K562 (cell line): ENCODE data around the gene TMCC2. TPM values are rescaled to one million over a fixed set of nuclear protein-coding genes. Genes with fewer than 3 reads are reported as not detected.

Experiments used
- ATAC-seq: fragments of 200-7000 bp; cut with Tn5 transposase; 3 replicates; pipeline ENCODE4 v1.9.1; 2020; ENCODE audit warnings: moderate library complexity
- BruUV-seq: library from RNA; stranded (reverse); fragments of 400-500 nt; replicated peaks from 2 replicates; lab custom pipeline; 2021; lab: Mats Ljungman, UMichigan
- CTCF ChIA-PET: fragments of 300-600 bp; formaldehyde crosslinking; extraction: SDS; loops from one replicate; lab custom pipeline; 2021; ENCODE audit warnings: low intra/inter-chr PET ratio; lab: Yijun Ruan, JAX
- POLR2A ChIA-PET: fragments of 300-600, 350-650 bp; sonication (Branson Sonifier 250); formaldehyde crosslinking; extraction: SDS; loops from one replicate; lab custom pipeline; 2021; ENCODE audit warnings: antibody characterized with exemption, inconsistent platforms; lab: Yijun Ruan, JAX
- DNase-seq, 4 experiments: peaks; one replicate each; pipeline versions ENCODE4 v3.0.0 to v3.0.0-alpha.2; 2011 to 2018; ENCODE audit warnings: low spot score in 3 of 4, mixed read lengths in 3 of 4; ENCODE audit errors: extremely low read depth in 1 of 4
- FAIRE-seq: peaks from 2 replicates; lab custom pipeline; 2011; peaks lifted over from hg19 to GRCh38; lab: Jason Lieb, UNC
- H2AFZ ChIP-seq: 2 replicates; pipeline ENCODE4 v1.6.0; 2011; ENCODE audit warnings: low read depth, low read length, control low read depth, inconsistent platforms
- H3K27ac ChIP-seq: fragments of 200-600 bp; 3 replicates; pipeline ENCODE4 v1.8.0; 2011; ENCODE audit warnings: low read depth, mild to moderate bottlenecking, control low read depth, inconsistent platforms, low read length, moderate library complexity, mixed read lengths; ENCODE audit errors: extremely low read depth
- H3K27me3 ChIP-seq, 2 experiments: fragments of 300-600 bp in 1 of 2; 2 replicates in 1 of 2; 3 replicates in 1 of 2; pipeline versions ENCODE4 v1.6.0 to v1.8.0; 2011; ENCODE audit warnings: inconsistent platforms in 2 of 2, low read length in 2 of 2, mild to moderate bottlenecking in 1 of 2, mixed read lengths in 1 of 2, moderate library complexity in 1 of 2; ENCODE audit not compliant: control insufficient read depth in 2 of 2, insufficient read depth in 2 of 2
- H3K36me3 ChIP-seq: fragments of 300-600 bp; 3 replicates; pipeline ENCODE4 v1.8.0; 2011; ENCODE audit warnings: mild to moderate bottlenecking, low read length, inconsistent platforms; ENCODE audit not compliant: control insufficient read depth, insufficient read depth
- H3K4me1 ChIP-seq, 2 experiments: fragments of 200-600 bp in 1 of 2; replicated peaks in 1 of 2; 2 replicates in 1 of 2; 3 replicates in 1 of 2; pipeline versions ENCODE4 v1.5.1 to v1.8.0; 2011; ENCODE audit warnings: inconsistent platforms in 2 of 2, low read length in 2 of 2, mild to moderate bottlenecking in 1 of 2, mixed read lengths in 1 of 2, moderate library complexity in 1 of 2; ENCODE audit not compliant: control insufficient read depth in 2 of 2, insufficient read depth in 2 of 2
- H3K4me2 ChIP-seq: 2 replicates; pipeline ENCODE4 v1.6.1; 2011; ENCODE audit warnings: low read length, control low read depth, inconsistent platforms, mixed read lengths; ENCODE audit not compliant: insufficient read depth
- H3K4me3 ChIP-seq: fragments of 200-600 bp; sonication (generic), shearing (Covaris generic); 2 replicates; pipeline ENCODE4 v1.5.1; 2016; ENCODE audit warnings: control low read depth, inconsistent platforms
- H3K79me2 ChIP-seq: fragments of 200-600 bp; 3 replicates; pipeline ENCODE4 v1.8.0; 2011; ENCODE audit warnings: low read length, inconsistent platforms; ENCODE audit not compliant: control insufficient read depth, insufficient read depth
- H3K9ac ChIP-seq, 2 experiments: 2 replicates each; pipeline versions ENCODE4 v1.6.0 to v1.6.1; 2011; ENCODE audit warnings: low read depth in 2 of 2, low read length in 2 of 2, control low read depth in 1 of 2, inconsistent platforms in 1 of 2, mild to moderate bottlenecking in 1 of 2, mixed read lengths in 1 of 2; ENCODE audit not compliant: insufficient read depth in 1 of 2
- H3K9me1 ChIP-seq: one replicate; pipeline ENCODE4 v1.6.0; 2011; ENCODE audit warnings: inconsistent platforms, mild to moderate bottlenecking, low read length, moderate library complexity; ENCODE audit not compliant: control insufficient read depth, insufficient read depth
- H3K9me3 ChIP-seq: replicated peaks from 2 replicates; pipeline ENCODE4 v1.5.1; 2011; ENCODE audit warnings: low read depth, low read length, inconsistent platforms; ENCODE audit not compliant: control insufficient read depth, insufficient read depth
- H4K20me1 ChIP-seq: replicated peaks from 2 replicates; pipeline ENCODE4 v1.6.1; 2011; ENCODE audit warnings: low read length, inconsistent platforms, mixed read lengths; ENCODE audit not compliant: control insufficient read depth, insufficient read depth
- ARID2 ChIP-seq: fragments of 450-650 bp; IDR thresholded peaks from 2 replicates; pipeline ENCODE4 v1.6.1; 2017; ENCODE audit warnings: antibody characterized with exemption, mild to moderate bottlenecking
- CHAMP1 ChIP-seq: fragments of 450-650 bp; IDR thresholded peaks from 2 replicates; pipeline ENCODE4 v1.6.1; 2016; ENCODE audit warnings: mild to moderate bottlenecking
- CHD1 ChIP-seq: fragments of 200-600 bp; sonication (generic); IDR thresholded peaks from one replicate; pipeline ENCODE4 v1.6.1; 2012; ENCODE audit warnings: mild to moderate bottlenecking, moderate library complexity, low read length, inconsistent platforms
- FOS ChIP-seq: IDR thresholded peaks from 3 replicates; pipeline ENCODE4 v1.6.1; 2011; ENCODE audit not compliant: insufficient read length; ENCODE audit errors: extremely low read depth
- GABPB1 ChIP-seq: sonication (generic); formaldehyde crosslinking; IDR thresholded peaks from 2 replicates; pipeline ENCODE4 v1.8.0; 2022; ENCODE audit warnings: mild to moderate bottlenecking, missing genetic modification reagents
- ILK ChIP-seq: fragments of 450-650 bp; IDR thresholded peaks from 2 replicates; pipeline ENCODE4 v1.6.1; 2016; ENCODE audit warnings: missing genetic modification characterization, low read depth, mild to moderate bottlenecking, missing compliant biosample characterization, moderate library complexity, borderline replicate concordance
- MNT ChIP-seq, 2 experiments: fragments of 450-650 bp; conservative IDR thresholded peaks; 2 replicates each; pipeline ENCODE4 v1.6.1; 2017; ENCODE audit warnings: mild to moderate bottlenecking in 2 of 2, moderate library complexity in 2 of 2
- NFIX ChIP-seq: fragments of 250-450 bp; sonication (Bioruptor Pico); IDR thresholded peaks from 2 replicates; pipeline ENCODE4 v1.4.0; 2020; ENCODE audit warnings: low read depth, mild to moderate bottlenecking, moderate library complexity
- POLR2B ChIP-seq: fragments of 450-650 bp; IDR thresholded peaks from 2 replicates; pipeline ENCODE4 v1.6.1; 2018; ENCODE audit warnings: low read depth; ENCODE audit not compliant: partially characterized antibody
- TCFL5 ChIP-seq: fragments of 250-450 bp; sonication (Bioruptor Pico); conservative IDR thresholded peaks from 2 replicates; pipeline ENCODE4 v1.6.1; 2021; ENCODE audit warnings: mild to moderate bottlenecking, moderate library complexity, matching md5 sums
- TRIM28 ChIP-seq: fragments of 450-650 bp; IDR thresholded peaks from 2 replicates; pipeline ENCODE4 v1.6.1; 2017
- ZBTB8A ChIP-seq: fragments of 450-650 bp; IDR thresholded peaks from 2 replicates; pipeline ENCODE4 v1.6.1; 2018; ENCODE audit warnings: mild to moderate bottlenecking, moderate library complexity; ENCODE audit not compliant: partially characterized antibody
- ZC3H11A ChIP-seq: IDR thresholded peaks from 2 replicates; pipeline ENCODE4 v1.6.1; 2012; ENCODE audit warnings: low read depth, low read length, improper control_type of control experiment
- ZNF511 ChIP-seq: sonication (generic); formaldehyde crosslinking; IDR thresholded peaks from 2 replicates; pipeline ENCODE4 v1.8.0; 2022; ENCODE audit warnings: mild to moderate bottlenecking, missing genetic modification reagents
- ZNF584 ChIP-seq: fragments of 200-800 bp; sonication (Bioruptor generic); IDR thresholded peaks from 2 replicates; pipeline ENCODE4 v1.6.1; 2016; ENCODE audit warnings: low read depth, mild to moderate bottlenecking, missing genetic modification characterization, missing compliant biosample characterization
- ZNF717 ChIP-seq: fragments of 250-450 bp; sonication (Bioruptor Pico); IDR thresholded peaks from 2 replicates; pipeline ENCODE4 v1.5.0; 2021
- whole genome bisulfite sequencing: fragments of 100-300 bp; shearing (Covaris generic); methylation state at CpG from one replicate; pipeline ENCODE4 v1.1.6; 2016; ENCODE audit warnings: low coverage, mixed read lengths; ENCODE audit not compliant: insufficient coverage; ENCODE audit errors: missing lambda C conversion rate; 5-methylcytosine and 5-hydroxymethylcytosine counted together
- in situ Hi-C: fragments of 300-500 bp; cut with MboI; formaldehyde crosslinking; loops from 4 replicates; pipeline ENCODE4 v1.15.0; 2018; ENCODE audit warnings: inconsistent platforms, mixed read lengths
- intact Hi-C: fragments of 100-400 bp; cut with micrococcal nuclease; formaldehyde crosslinking; loops from 2 replicates; pipeline ENCODE4 v1.14.2; 2022
- polyA plus RNA-seq, 8 experiments: library from polyadenylated mRNA; depleted of rRNA in 4 of 8; stranded (reverse) in 5 of 8; unstranded in 3 of 8; fragments of >200 nt; fragmentation: Nextera tagmentation in 2 of 8; fragmentation: Illumina TruSeq in 1 of 8; extraction: Ambion mirVana in 2 of 8; extraction: Trizol in 1 of 8; gene quantifications; 2 replicates each; pipeline versions ENCODE4 v1.2.1 to v1.2.3, GENCODE V29; 2011 to 2014; ENCODE audit warnings: inconsistent platforms in 1 of 8, missing spikeins in 1 of 8
- total RNA-seq, 7 experiments: library from RNA; depleted of rRNA in 6 of 7; stranded (reverse); fragments of >200 nt in 6 of 7; fragmentation: Illumina TruSeq in 2 of 7; extraction: Trizol in 2 of 7; gene quantifications; 2 replicates each; pipeline versions ENCODE4 v1.2.1 to v1.2.3, GENCODE V29; 2011 to 2021; ENCODE audit warnings: low replicate concordance in 1 of 7
- TF ChIP-seq, protein P1 (sequence below): IDR thresholded peaks from 2 replicates; pipeline ENCODE4 v1.6.1; 2016; ENCODE audit warnings: missing genetic modification characterization, missing compliant biosample characterization

Gene TMCC2
- total and polyA plus RNA-seq, 9 of the 15 experiments (the other 6 are each of a cell fraction or from before 2014, with no cell fraction given): 0.06 to 1.8 (median 0.98) TPM

DNA sequence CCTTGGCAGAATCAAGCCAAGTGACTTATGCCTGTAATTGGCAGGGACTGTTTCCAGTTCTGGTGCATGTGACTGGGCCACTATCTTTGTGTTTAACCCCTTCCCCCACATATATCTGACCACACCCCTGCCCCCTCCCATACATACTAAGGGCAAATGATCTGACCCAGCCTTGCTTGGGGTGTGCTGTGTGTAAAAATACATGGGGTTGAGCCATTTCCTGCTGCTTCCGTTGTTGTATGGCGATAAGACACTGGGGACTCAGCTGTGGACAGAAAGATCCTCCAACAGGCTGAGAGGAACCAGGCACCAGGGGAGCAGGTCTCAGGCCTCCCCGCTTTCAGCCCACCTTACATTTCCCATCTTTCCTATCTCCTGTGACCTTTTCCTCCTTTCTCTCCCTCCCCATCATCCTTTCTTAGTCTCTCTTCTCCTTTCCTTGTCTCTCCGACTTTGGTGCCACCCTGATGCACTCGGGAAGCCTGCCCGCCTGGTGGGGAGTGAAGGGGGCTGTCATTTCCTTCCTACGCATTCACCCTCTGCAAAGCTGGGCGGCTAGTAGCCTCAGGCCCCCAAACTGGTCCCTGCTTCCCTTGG lies 39.7 kb downstream of the TMCC2 start:
- WGBS: 50% methylated on average over 8 of the region's 8 CpGs
- in situ Hi-C loops: no loop called here
- FAIRE-seq: peak; percentile 92
- no peak for TF ChIP-seq FOS
- no peak for TF ChIP-seq POLR2B
- no peak; a peak in 1 of 4 replicates for TF ChIP-seq MNT (conservative IDR thresholded peaks at IDR 0.05)
- no peak for TF ChIP-seq ZNF511 (CRISPR knock-in tag)
- no peak for TF ChIP-seq CHD1
- TF ChIP-seq ZNF584 (CRISPR knock-in tag): no peak
- TF ChIP-seq TRIM28: no peak
- no peak for TF ChIP-seq ZBTB8A
- TF ChIP-seq TCFL5 (CRISPR knock-in tag): no peak
- TF ChIP-seq NFIX (CRISPR knock-in tag): no peak
- TF ChIP-seq ILK (tag): no peak
- no peak for TF ChIP-seq ZNF717 (CRISPR knock-in tag)
- no peak for TF ChIP-seq CHAMP1
- TF ChIP-seq, protein P1, sequence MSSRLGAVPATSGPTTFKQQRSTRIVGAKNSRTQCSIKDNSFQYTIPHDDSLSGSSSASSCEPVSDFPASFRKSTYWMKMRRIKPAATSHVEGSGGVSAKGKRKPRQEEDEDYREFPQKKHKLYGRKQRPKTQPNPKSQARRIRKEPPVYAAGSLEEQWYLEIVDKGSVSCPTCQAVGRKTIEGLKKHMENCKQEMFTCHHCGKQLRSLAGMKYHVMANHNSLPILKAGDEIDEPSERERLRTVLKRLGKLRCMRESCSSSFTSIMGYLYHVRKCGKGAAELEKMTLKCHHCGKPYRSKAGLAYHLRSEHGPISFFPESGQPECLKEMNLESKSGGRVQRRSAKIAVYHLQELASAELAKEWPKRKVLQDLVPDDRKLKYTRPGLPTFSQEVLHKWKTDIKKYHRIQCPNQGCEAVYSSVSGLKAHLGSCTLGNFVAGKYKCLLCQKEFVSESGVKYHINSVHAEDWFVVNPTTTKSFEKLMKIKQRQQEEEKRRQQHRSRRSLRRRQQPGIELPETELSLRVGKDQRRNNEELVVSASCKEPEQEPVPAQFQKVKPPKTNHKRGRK (tag): no peak
- TF ChIP-seq GABPB1: no peak
- TF ChIP-seq ZC3H11A: no peak
- no peak for TF ChIP-seq ARID2

More for the DNA sequence above, 39.7 kb downstream of the TMCC2 start:
- ATAC-seq (peak; percentile 85), DNase-seq (peak; percentile 55 to 86 (median 68))
- H3K4me2 ChIP-seq: peak overlapping the region; percentile 56
- no peaks in the 10 kb centered on the region for H3K36me3 ChIP-seq
- peak overlapping the region; percentile 30 to 69; a peak in 2 of 4 replicates for H3K9ac ChIP-seq
- CTCF ChIA-PET: no interaction called here
- no peaks in the 10 kb centered on the region for H3K27me3 ChIP-seq
- no peak overlapping the region for H3K4me3 ChIP-seq
- H3K9me1 ChIP-seq: no peaks in the 10 kb centered on the region
- POLR2A ChIA-PET: interaction anchor here (0.6 to 1.1 kb wide), 3 partner anchors 11 to 33 kb away, joined by 3 to 6 read pairs (median 3); no protein-coding TSS in a partner anchor
- no TSS peak for BruUV-seq
- H2AFZ ChIP-seq: peak overlapping the region; percentile 63
- H3K79me2 ChIP-seq: no peaks in the 10 kb centered on the region
- H3K27ac ChIP-seq: peak overlapping the region; percentile 42
- H3K4me1 ChIP-seq: peaks cover 42 to 57% of the 10 kb centered on the region in 2 experiments
- no peaks in the 10 kb centered on the region for H3K9me3 ChIP-seq
- intact Hi-C loops: no loop called here
- no peaks in the 10 kb centered on the region for H4K20me1 ChIP-seq
